DOHH2 (cell line): Measurements from ENCODE around the gene RNF213.

Experiments used
- CTCF ChIP-seq: fragments of 200-600 bp; sonication (generic); IDR thresholded peaks from one replicate; pipeline ENCODE4 v1.5.1; 2014; ENCODE audit warnings: antibody characterized with exemption, mild to moderate bottlenecking, low read depth, low read length; ENCODE audit not compliant: poor library complexity, severe bottlenecking
- EZH2phosphoT487 ChIP-seq: fragments of 200-600 bp; sonication (generic); IDR thresholded peaks from 2 replicates; pipeline ENCODE4 v1.6.1; 2017; ENCODE audit warnings: borderline replicate concordance, mild to moderate bottlenecking, antibody characterized with exemption, low read length, moderate library complexity, mixed read lengths

GRCh38 chr17:80295559-80295958 is 34.9 kb downstream of the RNF213 start:
- TF ChIP-seq CTCF (no peak), EZH2phosphoT487 (no peak)
